ENCODE measurements around the gene ATPAF1. TPM values are rescaled to one million over a fixed set of nuclear protein-coding genes. Genes with fewer than 3 reads are reported as not detected.

ATPAF1 gene
- polyA plus RNA-seq, 1 of the 3 experiments (the other 2 are of a cell fraction), result 39.9 TPM

- CTCF ChIA-PET, result interaction anchor here (1.2 to 1.4 kb wide), 2 partner anchors 63 to 79 kb away, joined by 4 to 5 read pairs; no protein-coding TSS in a partner anchor
- TF ChIP-seq NRF1 (IDR thresholded peaks at IDR 0.05; ENCODE audit: low read depth, low read length) (no peak), GATA2 (CRISPR knock-in tag; IDR thresholded peaks at IDR 0.05) (no peak), FOXJ3 (CRISPR knock-in tag; IDR thresholded peaks at IDR 0.05) (no peak), CHD2 (IDR thresholded peaks at IDR 0.05; ENCODE audit: low read length, partially characterized antibody) (no peak), REST (IDR thresholded peaks at IDR 0.05; ENCODE audit: low read depth, low read length) (no peak), TAF1 (IDR thresholded peaks at IDR 0.05; ENCODE audit: borderline replicate concordance, low read depth, low read length) (no peak), RXRA (IDR thresholded peaks at IDR 0.05; ENCODE audit: borderline replicate concordance, low read depth) (no peak), TEAD4 (IDR thresholded peaks at IDR 0.05; ENCODE audit: borderline replicate concordance, insufficient read depth) (no peak), MEF2A (IDR thresholded peaks at IDR 0.05; ENCODE audit: borderline replicate concordance, low read depth) (no peak)
- TF ChIP-seq, protein P1, sequence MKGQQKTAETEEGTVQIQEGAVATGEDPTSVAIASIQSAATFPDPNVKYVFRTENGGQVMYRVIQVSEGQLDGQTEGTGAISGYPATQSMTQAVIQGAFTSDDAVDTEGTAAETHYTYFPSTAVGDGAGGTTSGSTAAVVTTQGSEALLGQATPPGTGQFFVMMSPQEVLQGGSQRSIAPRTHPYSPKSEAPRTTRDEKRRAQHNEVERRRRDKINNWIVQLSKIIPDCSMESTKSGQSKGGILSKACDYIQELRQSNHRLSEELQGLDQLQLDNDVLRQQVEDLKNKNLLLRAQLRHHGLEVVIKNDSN (IDR thresholded peaks at IDR 0.05; ENCODE audit: borderline replicate concordance, low read depth), result no peak
- H3K36me3 ChIP-seq (replicated peaks in 1 of 2; ENCODE audit: control insufficient read depth in 1 of 2, insufficient read depth in 2 of 2, low read length in 1 of 2), result peaks cover 5 to 14% of the 10 kb centered on the region in 2 experiments
- DNase-seq, result peak; percentile 48
- H3K27me3 ChIP-seq (ENCODE audit: insufficient read depth), result no peaks in the 10 kb centered on the region
- H3K9me3 ChIP-seq, result no peaks in the 10 kb centered on the region
- H3K79me2 ChIP-seq (ENCODE audit: insufficient read depth), result no peaks in the 10 kb centered on the region; the same call in 1 of the 2 replicates
- no peak overlapping the region for H3K9ac ChIP-seq
- 54% methylated on average over 6 of the region's 7 CpGs for WGBS (ENCODE audit: low lambda C conversion rate)
- peaks cover 8 to 21% of the 10 kb centered on the region in 2 experiments; a peak in 2 of 4 replicates for H3K4me1 ChIP-seq (ENCODE audit: control insufficient read depth in 1 of 2, insufficient read depth in 2 of 2, low read depth in 1 of 2, low read length in 1 of 2)
- H3F3A ChIP-seq (replicated peaks; ENCODE audit: insufficient read depth), result no peaks in the 10 kb centered on the region
- POLR2A ChIA-PET, result interaction anchor here (1.0 kb wide), 1 partner anchor 209 kb away, joined by 3 read pairs; no protein-coding TSS in a partner anchor
- no peak overlapping the region for H2AFZ ChIP-seq (ENCODE audit: low read depth)
- no peak overlapping the region for H3K27ac ChIP-seq (ENCODE audit: low read depth in 2 of 2, low read length in 1 of 2)
- no peaks in the 10 kb centered on the region for H4K20me1 ChIP-seq (ENCODE audit: insufficient read depth)
- H3K9me2 ChIP-seq, result no peaks in the 10 kb centered on the region
- peak overlapping the region; percentile 40; the same call in 1 of the 2 replicates for H3K4me2 ChIP-seq
- no peak overlapping the region; a peak in 1 of 4 replicates for H3K4me3 ChIP-seq (ENCODE audit: low read depth in 2 of 2, low read length in 1 of 2)
Observed at GRCh38 chr1:46611691-46612221, 56.4 kb downstream of the ATPAF1 start.

- Histone ChIP-seq H3K36me3 (replicated peaks in 1 of 2; ENCODE audit: control insufficient read depth in 1 of 2, insufficient read depth in 2 of 2, low read length in 1 of 2) (peaks cover 5 to 14% of the 10 kb centered on the region in 2 experiments), H3K9me2 (no peaks in the 10 kb centered on the region), H2AFZ (ENCODE audit: low read depth) (no peak overlapping the region), H3K4me3 (ENCODE audit: low read depth in 2 of 2, low read length in 1 of 2) (no peak overlapping the region), H4K20me1 (ENCODE audit: insufficient read depth) (no peaks in the 10 kb centered on the region), H3K9ac (no peak overlapping the region), H3K27ac (ENCODE audit: low read depth in 2 of 2, low read length in 1 of 2) (no peak overlapping the region), H3K4me2 (no peak overlapping the region), H3F3A (replicated peaks; ENCODE audit: insufficient read depth) (no peaks in the 10 kb centered on the region), H3K27me3 (ENCODE audit: insufficient read depth) (no peaks in the 10 kb centered on the region), H3K4me1 (ENCODE audit: control insufficient read depth in 1 of 2, insufficient read depth in 2 of 2, low read depth in 1 of 2, low read length in 1 of 2) (peaks cover 8 to 22% of the 10 kb centered on the region in 2 experiments; a peak in 2 of 4 replicates), H3K9me3 (no peaks in the 10 kb centered on the region), H3K79me2 (ENCODE audit: insufficient read depth) (no peaks in the 10 kb centered on the region)
- 97% methylated on average over 7 of the region's 7 CpGs for WGBS (ENCODE audit: low lambda C conversion rate)
- ChIA-PET CTCF (no interaction called here), POLR2A (no interaction called here)
- TF ChIP-seq NFIC (IDR thresholded peaks at IDR 0.05; ENCODE audit: borderline replicate concordance) (no peak), EP300 (IDR thresholded peaks at IDR 0.05; ENCODE audit: borderline replicate concordance in 1 of 2, low read depth in 1 of 2, low read length in 1 of 2) (no peak), GATA2 (CRISPR knock-in tag; IDR thresholded peaks at IDR 0.05) (no peak)
- no peak for DNase-seq
Observed at GRCh38 chr1:46607345-46608130, 60.6 kb downstream of the ATPAF1 start.
